H1 (cell line): ENCODE data around the gene KLHL29. TPM values are rescaled to one million over a fixed set of nuclear protein-coding genes. Genes with fewer than 3 reads are reported as not detected.

Source experiments
- CTCF ChIA-PET: fragments of 300-600 bp; sonication (Branson Sonifier 250); formaldehyde crosslinking; loops from one replicate; lab custom pipeline; 2021; ENCODE audit not compliant: partially characterized antibody; lab: Charles Lee
- POLR2A ChIA-PET: fragments of 300-600 bp; sonication (Branson Sonifier 250); formaldehyde crosslinking; loops from one replicate; lab custom pipeline; 2021; ENCODE audit warnings: inconsistent platforms; ENCODE audit not compliant: partially characterized antibody; lab: Charles Lee
- DNase-seq, 2 experiments: peaks; one replicate each; pipeline versions ENCODE4 v3.0.0 to v3.0.0-alpha.2; 2010 to 2022; ENCODE audit warnings: low spot score in 2 of 2, low read depth in 1 of 2, mixed read lengths in 1 of 2
- FAIRE-seq: peaks from 2 replicates; lab custom pipeline; 2011; peaks lifted over from hg19 to GRCh38; lab: Jason Lieb, UNC
- H2AFZ ChIP-seq: 2 replicates; pipeline ENCODE4 v1.8.1; 2012; ENCODE audit warnings: low read length, inconsistent platforms
- H2AK5ac ChIP-seq: 2 replicates; pipeline ENCODE4 v1.6.1; 2013; ENCODE audit warnings: low read depth, low read length
- H2BK120ac ChIP-seq: replicated peaks from 2 replicates; pipeline ENCODE3; 2013; ENCODE audit warnings: low read depth, low read length, inconsistent platforms
- H2BK12ac ChIP-seq: 2 replicates; pipeline ENCODE4 v1.6.1; 2013; ENCODE audit warnings: low read depth, low read length
- H2BK15ac ChIP-seq: 2 replicates; pipeline ENCODE4 v1.6.1; 2013; ENCODE audit warnings: low read length
- H2BK20ac ChIP-seq: 2 replicates; pipeline ENCODE4 v1.6.1; 2013; ENCODE audit warnings: low read length
- H2BK5ac ChIP-seq: 2 replicates; pipeline ENCODE4 v1.6.1; 2013; ENCODE audit warnings: low read depth, low read length
- H3K14ac ChIP-seq: 2 replicates; pipeline ENCODE4 v1.6.1; 2013; ENCODE audit warnings: inconsistent platforms; ENCODE audit not compliant: insufficient read length
- H3K18ac ChIP-seq: 2 replicates; pipeline ENCODE4 v1.6.1; 2013; ENCODE audit warnings: low read length; ENCODE audit errors: extremely low read depth
- H3K23ac ChIP-seq: 2 replicates; pipeline ENCODE4 v1.6.1; 2013; ENCODE audit warnings: inconsistent platforms; ENCODE audit not compliant: insufficient read length
- H3K23me2 ChIP-seq: 2 replicates; pipeline ENCODE4 v1.6.1; 2013; ENCODE audit warnings: low read depth, low read length
- H3K27ac ChIP-seq: 2 replicates; pipeline ENCODE4 v1.6.1; 2011; ENCODE audit warnings: low read depth, low read length, inconsistent platforms
- H3K27me3 ChIP-seq, 4 experiments: replicated peaks in 1 of 4; 1 replicate in 1 of 4; 2 replicates in 3 of 4; pipeline versions ENCODE4 v1.6.1 to v1.8.1; 2011 to 2013; ENCODE audit warnings: low read length in 3 of 4, mild to moderate bottlenecking in 3 of 4, inconsistent platforms in 2 of 4, mixed read lengths in 2 of 4, moderate library complexity in 1 of 4; ENCODE audit not compliant: control insufficient read depth in 3 of 4, insufficient read depth in 3 of 4; ENCODE audit errors: extremely low read depth in 1 of 4
- H3K36me3 ChIP-seq, 4 experiments: 2 replicates each; pipeline versions ENCODE4 v1.6.1 to v1.8.1; 2011 to 2013; ENCODE audit warnings: mild to moderate bottlenecking in 4 of 4, low read length in 3 of 4, moderate library complexity in 2 of 4, control low read depth in 1 of 4, inconsistent platforms in 1 of 4; ENCODE audit not compliant: insufficient read depth in 4 of 4, control insufficient read depth in 2 of 4
- H3K4ac ChIP-seq: replicated peaks from 2 replicates; pipeline ENCODE3; 2013; ENCODE audit warnings: low read length, low read depth, mixed read lengths, inconsistent platforms; ENCODE audit not compliant: insufficient read length
- H3K4me1 ChIP-seq, 4 experiments: replicated peaks in 1 of 4; 1 replicate in 1 of 4; 2 replicates in 3 of 4; pipeline versions ENCODE4 v1.6.1 to v1.8.1; 2011 to 2013; ENCODE audit warnings: low read length in 3 of 4, inconsistent platforms in 2 of 4, mixed read lengths in 1 of 4; ENCODE audit not compliant: insufficient read depth in 4 of 4, control insufficient read depth in 3 of 4
- H3K4me2 ChIP-seq, 2 experiments: 2 replicates each; pipeline versions ENCODE4 v1.6.1 to v1.8.1; 2011 to 2013; ENCODE audit warnings: low read depth in 2 of 2, low read length in 2 of 2, control low read depth in 1 of 2, inconsistent platforms in 1 of 2, mild to moderate bottlenecking in 1 of 2; ENCODE audit not compliant: insufficient read depth in 1 of 2
- H3K4me3 ChIP-seq, 4 experiments: fragments of 200-600, 300-600 bp in 1 of 4; sonication (generic), shearing (Covaris generic), sonication (Bioruptor Twin) in 1 of 4; 2 replicates each; pipeline versions ENCODE4 v1.5.1 to v1.8.1; 2011 to 2016; ENCODE audit warnings: low read length in 4 of 4, low read depth in 3 of 4, control low read depth in 2 of 4, inconsistent platforms in 2 of 4, mild to moderate bottlenecking in 2 of 4, mixed read lengths in 1 of 4, moderate library complexity in 1 of 4; ENCODE audit not compliant: insufficient read depth in 2 of 4; ENCODE audit errors: extremely low read depth in 1 of 4
- H3K56ac ChIP-seq: replicated peaks from 2 replicates; pipeline ENCODE3; 2013; ENCODE audit warnings: low read depth, mild to moderate bottlenecking, mixed read lengths, low read length, inconsistent platforms; ENCODE audit not compliant: insufficient read length
- H3K79me1 ChIP-seq: 2 replicates; pipeline ENCODE4 v1.6.1; 2013; ENCODE audit warnings: low read depth, low read length, control low read depth
- H3K79me2 ChIP-seq, 2 experiments: 2 replicates each; pipeline versions ENCODE4 v1.6.1 to v1.8.1; 2012 to 2013; ENCODE audit warnings: low read length in 2 of 2, mild to moderate bottlenecking in 2 of 2, inconsistent platforms in 1 of 2; ENCODE audit not compliant: insufficient read depth in 2 of 2, control insufficient read depth in 1 of 2
- H3K9ac ChIP-seq, 4 experiments: replicated peaks in 1 of 4; 1 replicate in 1 of 4; 2 replicates in 3 of 4; pipeline versions ENCODE4 v1.6.1 to v1.8.1; 2011 to 2013; ENCODE audit warnings: low read depth in 3 of 4, low read length in 3 of 4, control low read depth in 2 of 4, mild to moderate bottlenecking in 2 of 4, moderate library complexity in 2 of 4, inconsistent platforms in 1 of 4; ENCODE audit errors: extremely low read depth in 1 of 4
- H3K9me3 ChIP-seq, 2 experiments: 2 replicates each; pipeline versions ENCODE4 v1.6.1 to v1.8.1; 2012 to 2013; ENCODE audit warnings: mild to moderate bottlenecking in 2 of 2, moderate library complexity in 2 of 2, control low read depth in 1 of 2, inconsistent platforms in 1 of 2, low read depth in 1 of 2, low read length in 1 of 2, mixed read lengths in 1 of 2; ENCODE audit not compliant: insufficient read depth in 2 of 2
- H4K20me1 ChIP-seq, 2 experiments: replicated peaks in 1 of 2; 2 replicates each; pipeline versions ENCODE3 to v1.8.1; 2011 to 2013; ENCODE audit warnings: inconsistent platforms in 2 of 2, low read length in 2 of 2, mild to moderate bottlenecking in 1 of 2; ENCODE audit not compliant: insufficient read depth in 2 of 2, control insufficient read depth in 1 of 2
- H4K5ac ChIP-seq: 2 replicates; pipeline ENCODE4 v1.6.1; 2013; ENCODE audit warnings: low read length, low read depth, mixed read lengths, inconsistent platforms; ENCODE audit not compliant: insufficient read length
- H4K8ac ChIP-seq: 2 replicates; pipeline ENCODE4 v1.8.0; 2013; ENCODE audit warnings: mild to moderate bottlenecking, moderate library complexity, low read length, inconsistent platforms; ENCODE audit not compliant: insufficient read depth; ENCODE audit errors: extremely low read depth
- H4K91ac ChIP-seq: replicated peaks from 2 replicates; pipeline ENCODE3; 2013; ENCODE audit warnings: low read length, mixed read lengths, inconsistent platforms; ENCODE audit not compliant: insufficient read length
- BACH1 ChIP-seq: IDR thresholded peaks from 2 replicates; pipeline ENCODE4 v1.6.1; 2012; ENCODE audit warnings: low read length, improper control_type of control experiment
- KDM5A ChIP-seq: fragments of 200-600 bp; IDR thresholded peaks from 2 replicates; pipeline ENCODE4 v1.7.1; 2012; ENCODE audit warnings: mild to moderate bottlenecking, low read length, inconsistent platforms, mixed read lengths
- TAF7 ChIP-seq: optimal IDR thresholded peaks from 2 replicates; pipeline ENCODE3; 2011; ENCODE audit warnings: low read depth, mild to moderate bottlenecking, inconsistent platforms, low read length, moderate library complexity, borderline replicate concordance
- WGBS, 2 experiments: shearing (Covaris generic) in 1 of 2; methylation state at CpG; one replicate each; pipeline versions ENCODE4 v1.1.6 to v1.1.7; 2013 to 2015; ENCODE audit warnings: low lambda C conversion rate in 2 of 2, mixed read lengths in 2 of 2, inconsistent platforms in 1 of 2, low coverage in 1 of 2, missing lambda C conversion rate in 1 of 2; ENCODE audit not compliant: insufficient replicate concordance in 2 of 2, insufficient coverage in 1 of 2, insufficient read length in 1 of 2; ENCODE audit errors: extremely low coverage in 1 of 2, missing lambda C conversion rate in 1 of 2; 5-methylcytosine and 5-hydroxymethylcytosine counted together
- polyA plus RNA-seq, 7 experiments: library from polyadenylated mRNA; depleted of rRNA in 3 of 7; stranded (reverse) in 5 of 7; unstranded in 2 of 7; fragments of >200 nt in 5 of 7; fragments of 200-250 nt in 2 of 7; gene quantifications; 1 replicate in 5 of 7; 2 replicates in 1 of 7; 4 replicates in 1 of 7; pipeline versions ENCODE4 v1.2.1 to v1.2.3, GENCODE V29; 2011 to 2013; ENCODE audit warnings: missing spikeins in 2 of 7, mixed read lengths in 2 of 7
- total RNA-seq: library from RNA; stranded (reverse); fragmentation: NEBNext Ultra II Directional; extraction: Animal tissue kit (Norgen Biotek cat#: 25700); gene quantifications from 2 replicates; pipeline ENCODE4 v1.2.1, GENCODE V29; 2021

Gene KLHL29
- total and polyA plus RNA-seq, 2 of the 8 experiments (the other 6 are each of a cell fraction or from before 2014, with no cell fraction given), result 1.1 to 4.7 TPM

- Histone ChIP-seq H2BK5ac (no peak overlapping the region), H3K4me1 (peaks cover 0 to 3% (median 0%) of the 10 kb centered on the region in 4 experiments; a peak in 2 of 7 replicates), H3K4me3 (no peak overlapping the region), H3K79me2 (no peaks in the 10 kb centered on the region), H4K8ac (no peak overlapping the region), H4K5ac (no peak overlapping the region), H2BK12ac (no peak overlapping the region), H2BK15ac (no peak overlapping the region), H3K36me3 (no peaks in the 10 kb centered on the region), H2BK120ac (no peak overlapping the region), H3K79me1 (no peaks in the 10 kb centered on the region), H3K27ac (no peak overlapping the region), H2AK5ac (no peak overlapping the region), H3K9ac (no peak overlapping the region), H3K23ac (no peak overlapping the region), H4K91ac (no peak overlapping the region), H3K18ac (no peak overlapping the region), H3K27me3 (no peaks in the 10 kb centered on the region), H2AFZ (no peak overlapping the region), H3K9me3 (no peaks in the 10 kb centered on the region), H3K14ac (no peak overlapping the region), H3K4me2 (no peak overlapping the region), H3K4ac (no peak overlapping the region), H4K20me1 (no peaks in the 10 kb centered on the region), H3K23me2 (no peaks in the 10 kb centered on the region), H3K56ac (no peak overlapping the region), H2BK20ac (no peak overlapping the region)
- DNase-seq (no peak), FAIRE-seq (no peak)
- 92% methylated on average over 11 of the region's 11 CpGs; no CpG with 5 or more reads in 1 of the 2 experiments for WGBS, 2 experiments
- TF ChIP-seq BACH1 (no peak), KDM5A (no peak), TAF7 (no peak)
- POLR2A ChIA-PET, result no interaction called here
- CTCF ChIA-PET, result no interaction called here
Measured at GRCh38 chr2:23631389-23631788, 246.4 kb downstream of the KLHL29 start.
